Fibroblast of pulmonary artery (primary cell): ENCODE results near the gene RBM33.

Experiments
- DNase-seq: peaks from one replicate; pipeline ENCODE4 v3.0.0-alpha.2; 2010; ENCODE audit warnings: low read depth
- H3K4me3 ChIP-seq: replicated peaks from 2 replicates; pipeline ENCODE4 v1.5.1; 2011; ENCODE audit warnings: low read depth, mild to moderate bottlenecking, control low read depth, low read length, moderate library complexity
- CTCF ChIP-seq: IDR thresholded peaks from 2 replicates; pipeline ENCODE4 v1.5.1; 2011; ENCODE audit warnings: mild to moderate bottlenecking, control low read depth, low read length, inconsistent platforms; ENCODE audit errors: missing control alignments

RBM33 gene

DNA sequence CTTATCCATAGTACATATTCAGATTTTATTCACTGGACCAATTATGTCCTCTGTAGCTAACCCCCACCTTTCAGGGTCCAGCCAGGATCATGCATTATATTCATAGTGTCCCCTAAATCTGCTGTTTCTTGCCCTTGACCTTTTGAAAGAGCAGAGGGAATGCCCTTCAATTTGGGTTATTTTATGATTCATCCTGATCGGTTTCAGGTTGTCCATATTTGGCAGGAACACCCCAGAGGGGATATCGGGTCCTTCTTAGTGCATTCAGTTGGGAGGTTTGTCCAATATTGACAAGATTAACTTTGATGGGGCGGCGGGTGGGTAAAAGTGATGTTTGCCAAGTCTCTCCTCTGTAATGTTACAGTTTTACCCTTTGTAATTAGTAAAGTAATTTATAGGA is 106.9 kb downstream of the RBM33 start:
- H3K4me3 ChIP-seq = no peak overlapping the region
- TF ChIP-seq CTCF = no peak
- no peak for DNase-seq

GRCh38 chr7:155752756-155753445 is 108.4 kb downstream of the RBM33 start:
- no peak overlapping the region for H3K4me3 ChIP-seq
- no peak for DNase-seq
- no peak for TF ChIP-seq CTCF

DNA sequence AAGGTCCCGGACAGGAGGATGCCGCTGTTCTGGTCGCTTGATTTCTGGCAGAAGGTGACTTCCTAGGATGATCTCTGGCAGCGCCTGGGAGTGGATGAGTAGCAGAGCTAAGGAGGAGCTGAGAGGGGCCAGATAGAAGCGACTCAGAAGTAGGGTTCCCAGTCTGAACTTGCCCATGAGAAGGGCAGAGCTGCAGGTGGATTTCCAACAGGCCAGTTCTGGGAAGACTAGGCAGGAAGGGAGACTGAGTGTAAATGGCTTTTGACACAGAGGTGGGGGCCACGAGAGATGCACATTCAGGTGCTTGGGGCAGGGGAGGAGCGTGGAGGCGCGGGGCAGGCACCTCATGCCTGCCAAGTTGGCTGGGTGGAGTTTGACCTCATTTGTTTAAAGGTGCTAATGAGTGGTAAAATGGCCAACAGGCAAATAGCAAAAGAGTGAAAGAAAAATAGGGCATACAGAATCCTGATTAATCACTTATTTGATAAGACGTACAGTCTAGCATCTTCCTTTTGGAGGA is 109.0 kb downstream of the RBM33 start:
- DNase-seq = no peak
- no peak for TF ChIP-seq CTCF
- no peak overlapping the region for H3K4me3 ChIP-seq

- no peak for DNase-seq
- H3K4me3 ChIP-seq = no peak overlapping the region
- TF ChIP-seq CTCF = no peak
Measured at GRCh38 chr7:155754165-155754564, 109.7 kb downstream of the RBM33 start.

DNA sequence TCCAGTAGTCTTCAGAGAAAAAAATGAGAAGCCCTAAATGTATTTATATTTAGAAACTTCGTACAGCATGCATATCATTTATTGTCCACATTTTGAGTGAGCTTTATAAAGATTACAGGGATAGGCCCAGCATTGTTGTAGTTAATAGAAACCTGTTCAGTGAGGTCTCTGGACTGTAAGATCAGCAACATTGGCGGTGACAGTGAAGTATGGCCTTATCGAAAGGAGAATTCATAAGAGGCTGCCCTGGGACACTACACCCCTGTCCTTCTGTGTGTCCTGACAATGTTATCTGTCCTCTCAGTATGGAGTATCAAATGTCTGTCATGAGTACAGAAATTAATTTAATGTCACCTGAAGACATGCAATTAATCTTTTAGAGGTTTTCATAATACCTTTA is 110.6 kb downstream of the RBM33 start:
- no peak for TF ChIP-seq CTCF
- H3K4me3 ChIP-seq = no peak overlapping the region
- DNase-seq = no peak

GRCh38 chr7:155756322-155756721 is 111.9 kb downstream of the RBM33 start:
- no peak overlapping the region for H3K4me3 ChIP-seq
- TF ChIP-seq CTCF = no peak
- no peak for DNase-seq

GRCh38 chr7:155758348-155758747 is 113.9 kb downstream of the RBM33 start:
- no peak for TF ChIP-seq CTCF
- no peak for DNase-seq

More at GRCh38 chr7:155758348-155758747, 113.9 kb downstream of the RBM33 start:
- H3K4me3 ChIP-seq = no peak overlapping the region
